ENCODE measurements around the gene TTLL11. TPM values are rescaled to one million over a fixed set of nuclear protein-coding genes. Genes with fewer than 3 reads are reported as not detected.
A peak's percentile ranks its signal among the peaks of the same experiment; 100 is the strongest.

TTLL11 gene
- total RNA-seq, 2 donors from 2014 or later = 6.2 to 7.7 TPM

DNA sequence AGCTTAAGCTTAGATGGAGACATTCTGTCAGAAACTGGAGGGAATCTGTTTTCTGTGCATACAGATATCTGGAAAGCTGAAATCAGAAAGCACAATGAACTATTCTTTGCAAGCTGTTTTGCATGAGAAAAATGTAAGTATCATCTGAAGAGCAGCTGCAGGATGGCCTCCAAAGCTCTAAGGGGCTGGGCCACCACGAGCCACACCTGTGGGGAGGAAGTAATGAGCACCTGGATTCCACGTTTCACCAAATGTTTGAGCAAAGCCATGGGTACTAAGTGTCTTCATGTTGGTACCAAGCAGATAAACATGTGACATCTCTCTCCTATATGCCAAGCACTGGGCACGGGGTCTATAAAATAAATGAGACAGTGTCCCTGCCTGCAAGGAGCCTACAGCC is 199.3 kb downstream of the TTLL11 start:
- Mint-ChIP-seq H3K4me3 (no peak overlapping the region), H3K9me3 (no peaks in the 10 kb centered on the region), H3K27ac (no peak overlapping the region), H3K4me1 (ENCODE audit: low read depth in 2 of 2) (no peaks in the 10 kb centered on the region), H3K27me3 (no peaks in the 10 kb centered on the region), H3K36me3 (no peaks in the 10 kb centered on the region)
- DNase-seq (ENCODE audit: low spot score) (no peak), ATAC-seq (no peak)

GRCh38 chr9:121892706-121893105 is 200.4 kb downstream of the TTLL11 start:
- Mint-ChIP-seq H3K4me3 (no peak overlapping the region), H3K36me3 (no peaks in the 10 kb centered on the region), H3K27me3 (no peaks in the 10 kb centered on the region), H3K27ac (no peak overlapping the region), H3K9me3 (no peaks in the 10 kb centered on the region), H3K4me1 (ENCODE audit: low read depth in 2 of 2) (no peaks in the 10 kb centered on the region)
- DNase-seq (ENCODE audit: low spot score) (no peak), ATAC-seq (no peak)

- Mint-ChIP-seq H3K9me3 (no peaks in the 10 kb centered on the region), H3K27me3 (no peaks in the 10 kb centered on the region), H3K4me1 (ENCODE audit: low read depth in 2 of 2) (no peaks in the 10 kb centered on the region), H3K36me3 (no peaks in the 10 kb centered on the region), H3K4me3 (no peak overlapping the region), H3K27ac (no peak overlapping the region)
- no peak for ATAC-seq
- no peak for DNase-seq (ENCODE audit: low spot score)
Observed at GRCh38 chr9:121890746-121891145, 202.4 kb downstream of the TTLL11 start.

- DNase-seq (ENCODE audit: low spot score) = no peak
- Mint-ChIP-seq H3K27ac (no peak overlapping the region), H3K4me3 (no peak overlapping the region), H3K9me3 (no peaks in the 10 kb centered on the region), H3K4me1 (ENCODE audit: low read depth in 2 of 2) (peaks cover 0 to 2% of the 10 kb centered on the region in 2 donors), H3K27me3 (no peaks in the 10 kb centered on the region), H3K36me3 (no peaks in the 10 kb centered on the region)
- no peak for ATAC-seq
Observed at GRCh38 chr9:121889990-121890563, 203.0 kb downstream of the TTLL11 start.

DNA sequence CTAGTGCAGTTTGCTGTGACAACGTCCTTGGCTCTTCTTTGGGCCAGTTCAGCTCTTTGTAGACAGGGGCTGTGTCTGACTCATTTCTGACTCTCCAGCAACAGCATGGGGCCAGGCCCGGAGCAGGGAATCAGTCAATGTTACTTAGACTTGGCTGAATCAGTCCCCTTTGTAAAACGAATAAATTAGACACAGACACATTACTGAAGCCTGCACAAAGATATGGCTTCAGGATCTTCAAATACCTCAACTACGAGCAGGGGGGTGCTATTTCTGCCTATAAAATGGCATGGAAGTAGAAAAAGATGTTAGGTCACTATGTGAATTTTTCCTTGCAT is 204.7 kb downstream of the TTLL11 start:
- DNase-seq (ENCODE audit: low spot score) = no peak
- peak in 1 of 2 donors; percentile 50 for ATAC-seq
- H3K4me1 Mint-ChIP-seq (ENCODE audit: low read depth in 2 of 2) = peaks cover 0 to 2% of the 10 kb centered on the region in 2 donors
- no peak overlapping the region for H3K27ac Mint-ChIP-seq
- H3K27me3 Mint-ChIP-seq = no peaks in the 10 kb centered on the region
- no peaks in the 10 kb centered on the region for H3K36me3 Mint-ChIP-seq
- H3K9me3 Mint-ChIP-seq = no peaks in the 10 kb centered on the region
- no peak overlapping the region for H3K4me3 Mint-ChIP-seq

GRCh38 chr9:121887553-121888437 is 205.3 kb downstream of the TTLL11 start:
- ATAC-seq = peak in 1 of 2 donors; percentile 49
- H3K27me3 Mint-ChIP-seq = no peaks in the 10 kb centered on the region
- no peak overlapping the region for H3K4me3 Mint-ChIP-seq

GRCh38 chr9:121886759-121887485 is 206.2 kb downstream of the TTLL11 start:
- H3K27me3 Mint-ChIP-seq = no peaks in the 10 kb centered on the region
- peaks cover 0 to 2% of the 10 kb centered on the region in 2 donors for H3K4me1 Mint-ChIP-seq (ENCODE audit: low read depth in 2 of 2)
- H3K4me3 Mint-ChIP-seq = no peak overlapping the region
- no peaks in the 10 kb centered on the region for H3K9me3 Mint-ChIP-seq
- H3K36me3 Mint-ChIP-seq = no peaks in the 10 kb centered on the region
- no peak for ATAC-seq
- no peak for DNase-seq (ENCODE audit: low spot score)
- H3K27ac Mint-ChIP-seq = no peak overlapping the region

More at GRCh38 chr9:121887553-121888437, 205.3 kb downstream of the TTLL11 start:
- no peak for DNase-seq (ENCODE audit: low spot score)
- H3K4me1 Mint-ChIP-seq (ENCODE audit: low read depth in 2 of 2) = peaks cover 0 to 2% of the 10 kb centered on the region in 2 donors
- no peaks in the 10 kb centered on the region for H3K36me3 Mint-ChIP-seq
- H3K9me3 Mint-ChIP-seq = no peaks in the 10 kb centered on the region
- no peak overlapping the region for H3K27ac Mint-ChIP-seq

GRCh38 chr9:121885345-121885901 is 207.7 kb downstream of the TTLL11 start:
- H3K36me3 Mint-ChIP-seq = no peaks in the 10 kb centered on the region
- no peak overlapping the region for H3K4me3 Mint-ChIP-seq
- ATAC-seq (no peak), DNase-seq (ENCODE audit: low spot score) (no peak)
- no peaks in the 10 kb centered on the region for H3K27me3 Mint-ChIP-seq
- H3K9me3 Mint-ChIP-seq = no peaks in the 10 kb centered on the region
- peaks cover 0 to 2% of the 10 kb centered on the region in 2 donors for H3K4me1 Mint-ChIP-seq (ENCODE audit: low read depth in 2 of 2)
- no peak overlapping the region for H3K27ac Mint-ChIP-seq

GRCh38 chr9:121884057-121884541 is 209.0 kb downstream of the TTLL11 start:
- Mint-ChIP-seq H3K9me3 (no peaks in the 10 kb centered on the region), H3K4me1 (ENCODE audit: low read depth in 2 of 2) (peaks cover 0 to 2% of the 10 kb centered on the region in 2 donors), H3K4me3 (no peak overlapping the region), H3K27me3 (no peaks in the 10 kb centered on the region), H3K36me3 (no peaks in the 10 kb centered on the region), H3K27ac (no peak overlapping the region)
- ATAC-seq = no peak
- DNase-seq (ENCODE audit: low spot score) = no peak

DNA sequence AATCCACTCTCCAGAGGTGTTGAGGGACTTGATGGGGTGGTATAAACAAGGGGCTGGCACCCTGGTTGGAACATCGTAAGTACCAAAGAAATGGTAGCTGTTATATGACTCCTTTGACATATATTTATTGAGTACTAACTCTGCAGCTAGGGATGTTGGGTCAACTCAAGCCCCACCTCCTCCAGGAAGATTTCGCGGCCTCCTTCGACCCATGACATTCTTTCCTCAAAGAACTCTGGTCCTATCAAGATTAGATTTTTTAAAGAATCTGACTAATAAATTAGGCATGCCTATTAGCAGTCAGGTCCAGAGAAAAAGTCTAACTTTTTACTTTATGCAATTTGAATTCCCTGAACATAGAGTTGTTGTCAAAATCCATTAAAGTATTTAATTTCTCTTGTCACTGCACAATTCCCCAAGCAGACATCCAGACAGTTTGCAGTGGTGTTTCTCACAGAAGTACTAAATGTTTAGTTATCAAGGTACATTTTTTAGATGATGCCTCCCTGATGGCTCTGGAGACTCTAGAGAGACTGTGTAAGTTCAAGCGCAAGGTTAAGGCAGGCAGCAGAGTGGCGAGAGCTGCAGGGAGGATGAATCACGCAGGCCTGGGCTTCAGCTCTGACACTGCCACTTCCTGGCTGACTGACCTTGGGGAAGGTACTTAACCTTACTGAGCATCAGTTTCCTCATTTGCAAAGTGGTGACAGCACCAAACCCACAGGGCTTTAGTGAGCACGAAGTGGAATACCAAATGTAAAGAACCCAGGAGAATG is 209.6 kb downstream of the TTLL11 start:
- ATAC-seq (no peak), DNase-seq (ENCODE audit: low spot score) (no peak)
- peaks cover 0 to 2% of the 10 kb centered on the region in 2 donors for H3K4me1 Mint-ChIP-seq (ENCODE audit: low read depth in 2 of 2)
- no peak overlapping the region for H3K4me3 Mint-ChIP-seq
- no peaks in the 10 kb centered on the region for H3K27me3 Mint-ChIP-seq
- no peaks in the 10 kb centered on the region for H3K9me3 Mint-ChIP-seq
- H3K27ac Mint-ChIP-seq = no peak overlapping the region
- H3K36me3 Mint-ChIP-seq = no peaks in the 10 kb centered on the region

DNA sequence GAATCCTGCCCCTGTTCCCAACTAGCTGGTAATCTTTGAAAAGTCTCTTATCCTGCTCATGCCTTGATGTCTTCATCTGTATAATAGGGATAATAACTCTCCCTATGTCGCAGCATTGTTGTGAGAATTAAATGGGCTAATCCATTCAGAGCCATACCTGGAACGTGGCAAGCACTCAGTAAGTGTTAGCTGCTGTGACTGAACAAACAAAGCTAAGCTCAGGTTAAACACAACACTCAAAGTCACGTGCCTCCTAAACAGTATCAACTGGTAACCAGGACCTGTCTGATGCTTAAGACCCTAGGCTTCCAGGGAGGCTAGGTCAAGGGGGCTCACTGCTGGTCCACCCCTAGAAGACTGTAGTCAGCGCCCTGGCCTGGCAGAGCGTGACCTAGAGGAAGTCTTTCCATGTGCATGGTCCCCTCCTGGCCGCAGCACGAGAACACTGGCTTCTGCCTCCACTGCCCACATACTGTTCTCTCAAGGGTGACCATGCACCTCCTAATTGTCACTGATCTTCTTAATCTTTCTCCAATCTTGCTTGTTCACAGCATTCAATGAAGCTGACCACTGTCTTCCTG is 211.1 kb downstream of the TTLL11 start:
- H3K27ac Mint-ChIP-seq = no peak overlapping the region
- H3K27me3 Mint-ChIP-seq = no peaks in the 10 kb centered on the region
- DNase-seq (ENCODE audit: low spot score) (no peak), ATAC-seq (peak in 1 of 2 donors; percentile 26)
- H3K4me3 Mint-ChIP-seq = no peak overlapping the region
- H3K9me3 Mint-ChIP-seq = no peaks in the 10 kb centered on the region
- no peaks in the 10 kb centered on the region for H3K36me3 Mint-ChIP-seq
- H3K4me1 Mint-ChIP-seq (ENCODE audit: low read depth in 2 of 2) = peaks cover 0 to 2% of the 10 kb centered on the region in 2 donors

- DNase-seq (ENCODE audit: low spot score) = no peak
- H3K36me3 Mint-ChIP-seq = no peaks in the 10 kb centered on the region
- H3K4me1 Mint-ChIP-seq (ENCODE audit: low read depth in 2 of 2) = no peaks in the 10 kb centered on the region
- no peaks in the 10 kb centered on the region for H3K9me3 Mint-ChIP-seq
- no peak overlapping the region for H3K4me3 Mint-ChIP-seq
- H3K27me3 Mint-ChIP-seq = no peaks in the 10 kb centered on the region
- no peak for ATAC-seq
- no peak overlapping the region for H3K27ac Mint-ChIP-seq
Observed at GRCh38 chr9:121880343-121880898, 212.7 kb downstream of the TTLL11 start.

Measured in natural killer cell treated with Interleukin-12 subunit alpha and Interleukin-12 subunit beta and Interleukin-15 and Interleukin-18, amount 100 ng/mL, for 72 hours (primary cell).